DND-41 (cell line): ENCODE results near the gene KAZN.

ENCODE experiments used
- ATAC-seq: fragments of 200-7000 bp; cut with Tn5 transposase; 3 replicates; pipeline ENCODE4 v1.9.1; 2021; ENCODE audit warnings: low read depth; ENCODE audit not compliant: insufficient read depth
- DNase-seq: peaks from one replicate; pipeline ENCODE4 v3.0.0-alpha.2; 2020
- H2AFZ ChIP-seq: 2 replicates; pipeline ENCODE4 v1.6.0; 2012; ENCODE audit warnings: low read depth, low read length
- H3K27ac ChIP-seq: 2 replicates; pipeline ENCODE4 v1.5.1; 2012; ENCODE audit warnings: low read length, inconsistent platforms
- H3K27me3 ChIP-seq: fragments of 200-600 bp; sonication (generic); 2 replicates; pipeline ENCODE4 v1.6.0; 2012; ENCODE audit warnings: low read length, mild to moderate bottlenecking, inconsistent platforms; ENCODE audit not compliant: insufficient read depth, poor library complexity
- H3K36me3 ChIP-seq: 2 replicates; pipeline ENCODE4 v1.5.1; 2012; ENCODE audit warnings: low read length, inconsistent platforms; ENCODE audit not compliant: insufficient read depth
- H3K4me1 ChIP-seq: 2 replicates; pipeline ENCODE4 v1.5.1; 2012; ENCODE audit warnings: mild to moderate bottlenecking, low read length; ENCODE audit not compliant: insufficient read depth
- H3K4me2 ChIP-seq: 2 replicates; pipeline ENCODE4 v1.6.0; 2012; ENCODE audit warnings: mild to moderate bottlenecking, moderate library complexity, low read length, inconsistent platforms; ENCODE audit not compliant: insufficient read depth
- H3K4me3 ChIP-seq, 2 experiments: fragments of 200-600 bp in 1 of 2; shearing (Covaris generic) in 1 of 2; 2 replicates each; pipeline ENCODE4 v1.5.1; 2012 to 2016; ENCODE audit warnings: inconsistent platforms in 2 of 2, low read length in 2 of 2, mild to moderate bottlenecking in 2 of 2, low read depth in 1 of 2, moderate library complexity in 1 of 2
- H3K79me2 ChIP-seq: 2 replicates; pipeline ENCODE4 v1.6.0; 2012; ENCODE audit warnings: low read length, inconsistent platforms; ENCODE audit not compliant: insufficient read depth
- H3K9ac ChIP-seq: 2 replicates; pipeline ENCODE4 v1.6.0; 2012; ENCODE audit warnings: low read depth, mild to moderate bottlenecking, inconsistent platforms, low read length, moderate library complexity
- H3K9me3 ChIP-seq: 2 replicates; pipeline ENCODE4 v1.5.1; 2012; ENCODE audit warnings: low read length, moderate library complexity, mild to moderate bottlenecking, inconsistent platforms; ENCODE audit not compliant: insufficient read depth, severe bottlenecking
- H4K20me1 ChIP-seq: 2 replicates; pipeline ENCODE4 v1.6.0; 2012; ENCODE audit warnings: low read length; ENCODE audit not compliant: insufficient read depth
- CTCF ChIP-seq: IDR thresholded peaks from 2 replicates; pipeline ENCODE4 v1.5.1; 2012; ENCODE audit warnings: borderline replicate concordance, low read length, moderate library complexity, mild to moderate bottlenecking; ENCODE audit not compliant: poor library complexity, severe bottlenecking; ENCODE audit errors: extremely low read depth
- EZH2 ChIP-seq: IDR thresholded peaks from 3 replicates; pipeline ENCODE4 v1.6.1; 2012; ENCODE audit warnings: borderline replicate concordance, low read depth, mild to moderate bottlenecking, moderate library complexity, low read length, inconsistent platforms; ENCODE audit not compliant: severe bottlenecking

KAZN gene

DNA sequence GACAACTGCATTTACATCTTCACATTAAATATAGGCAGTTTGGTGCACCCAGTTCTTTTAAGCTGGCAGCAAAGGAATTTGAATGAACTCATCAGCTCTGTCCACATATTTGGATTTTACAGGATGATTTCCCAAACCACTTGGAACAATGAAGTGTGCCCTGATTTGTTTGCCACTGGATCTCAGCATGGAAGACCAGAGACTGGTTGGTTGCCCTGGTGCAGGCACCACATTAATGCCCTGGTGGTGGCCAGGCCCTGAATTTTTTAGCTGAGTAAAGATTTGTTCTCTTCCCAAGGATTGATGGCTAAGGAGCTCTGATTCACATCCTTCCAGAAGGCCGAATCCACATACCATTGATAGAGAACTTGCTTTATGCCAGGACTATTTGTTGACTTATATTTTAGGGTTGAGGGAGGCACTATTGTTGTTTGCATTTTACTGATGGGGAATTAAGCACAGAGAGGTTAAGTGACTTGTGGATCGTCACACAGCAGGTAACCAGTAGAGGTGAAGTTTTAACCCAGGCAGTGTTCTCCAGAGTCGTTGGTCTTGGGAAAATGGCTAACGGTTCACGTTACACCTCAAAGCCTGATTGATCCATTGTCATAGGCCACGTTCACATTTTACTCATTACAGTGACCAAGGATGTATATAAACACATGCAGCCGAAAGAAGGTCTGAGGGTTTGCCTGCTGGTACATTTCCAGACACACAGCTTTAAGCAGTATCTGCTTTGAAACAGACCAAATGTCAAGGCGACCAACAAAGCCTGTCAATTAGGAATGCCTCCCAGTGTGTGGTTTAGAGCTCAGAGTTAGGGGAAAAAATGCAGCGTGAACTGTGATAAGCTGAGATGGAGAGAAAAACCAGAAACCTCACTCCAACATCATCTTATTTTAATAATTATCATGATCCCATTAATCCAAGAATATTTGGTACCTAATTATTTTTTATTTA, 50.7 kb downstream of the KAZN start:
- no peak for ATAC-seq
- Histone ChIP-seq H3K4me1 (no peaks in the 10 kb centered on the region), H2AFZ (no peak overlapping the region), H3K27ac (no peak overlapping the region), H3K27me3 (no peaks in the 10 kb centered on the region), H3K9me3 (peaks cover 4% of the 10 kb centered on the region), H3K79me2 (no peaks in the 10 kb centered on the region), H3K4me2 (no peak overlapping the region), H4K20me1 (no peaks in the 10 kb centered on the region), H3K4me3 (no peak overlapping the region), H3K9ac (no peak overlapping the region), H3K36me3 (no peaks in the 10 kb centered on the region)
- TF ChIP-seq EZH2 (no peak), CTCF (no peak)
- DNase-seq: no peak

GRCh38 chr1:14649976-14650375, 51.5 kb downstream of the KAZN start:
- H3K4me1 ChIP-seq: no peaks in the 10 kb centered on the region
- no peak overlapping the region for H2AFZ ChIP-seq
- no peak for DNase-seq
- H3K27ac ChIP-seq: no peak overlapping the region
- no peak overlapping the region for H3K4me3 ChIP-seq
- H4K20me1 ChIP-seq: no peaks in the 10 kb centered on the region
- peaks cover under 1% of the 10 kb centered on the region for H3K9me3 ChIP-seq
- no peaks in the 10 kb centered on the region for H3K36me3 ChIP-seq
- ATAC-seq: no peak
- no peak overlapping the region for H3K9ac ChIP-seq
- no peak for TF ChIP-seq CTCF
- no peak for TF ChIP-seq EZH2
- H3K4me2 ChIP-seq: no peak overlapping the region
- no peaks in the 10 kb centered on the region for H3K79me2 ChIP-seq
- H3K27me3 ChIP-seq: no peaks in the 10 kb centered on the region

DNA sequence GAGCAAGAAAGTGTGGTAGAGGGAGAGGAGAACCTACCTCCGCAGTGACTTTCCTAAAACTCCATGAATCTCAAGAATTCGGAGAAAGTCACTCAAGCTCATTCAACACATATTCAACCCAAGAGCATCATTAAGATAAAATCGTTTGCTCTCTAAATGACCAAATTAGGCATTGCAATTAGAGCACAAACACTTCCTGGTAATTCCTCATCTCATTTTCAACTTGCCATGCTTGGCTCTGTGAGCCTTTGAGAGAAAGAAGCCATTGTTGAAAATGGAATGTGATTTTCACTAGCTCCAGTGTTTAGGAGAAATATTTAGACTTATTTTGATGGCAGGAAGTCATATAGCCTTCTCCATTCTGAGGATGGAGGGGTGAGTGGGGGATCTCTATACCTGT, 52.5 kb downstream of the KAZN start:
- Histone ChIP-seq H3K4me3 (no peak overlapping the region), H3K9me3 (no peaks in the 10 kb centered on the region), H4K20me1 (no peaks in the 10 kb centered on the region), H3K27me3 (no peaks in the 10 kb centered on the region), H2AFZ (no peak overlapping the region), H3K27ac (no peak overlapping the region), H3K9ac (no peak overlapping the region), H3K36me3 (no peaks in the 10 kb centered on the region), H3K4me2 (no peak overlapping the region), H3K4me1 (no peaks in the 10 kb centered on the region), H3K79me2 (no peaks in the 10 kb centered on the region)
- no peak for DNase-seq
- TF ChIP-seq EZH2 (no peak), CTCF (no peak)
- no peak for ATAC-seq
